Activated naive CD8-positive, alpha-beta T cell treated with anti-CD3 and anti-CD28 coated beads, Interleukin-2, amount 10 ng/mL, durations not matched to agents 7 days and 5 days (primary cell): ENCODE results near the gene MEGF11. TPM values are rescaled to one million over a fixed set of nuclear protein-coding genes. Genes with fewer than 3 reads are reported as not detected.

Source experiments
- ATAC-seq: fragments of 150-1000 bp; cut with Tn5 transposase; one replicate; pipeline ENCODE4 v1.10.0; 2021; ENCODE audit warnings: low read depth, moderate library complexity
- POLR2A ChIA-PET: fragments of 350-600 bp; sonication (Branson Sonifier 250); formaldehyde crosslinking; loops from one replicate; lab custom pipeline; 2021; ENCODE audit warnings: antibody characterized with exemption; lab: Charles Lee
- DNase-seq: peaks from one replicate; pipeline ENCODE4 v3.0.0; 2021
- H3K27ac Mint-ChIP-seq: one replicate; pipeline ENCODE4 v1.8.0; 2022; ENCODE audit warnings: mild to moderate bottlenecking, mixed read lengths
- H3K27me3 Mint-ChIP-seq: one replicate; pipeline ENCODE4 v1.8.0; 2022; ENCODE audit warnings: mild to moderate bottlenecking, moderate library complexity, mixed read lengths
- H3K36me3 Mint-ChIP-seq: one replicate; pipeline ENCODE4 v1.8.0; 2021; ENCODE audit warnings: mild to moderate bottlenecking, mixed read lengths
- H3K4me1 Mint-ChIP-seq: one replicate; pipeline ENCODE4 v1.8.0; 2021; ENCODE audit warnings: mixed read lengths
- H3K4me3 Mint-ChIP-seq: one replicate; pipeline ENCODE4 v1.8.0; 2022; ENCODE audit warnings: mild to moderate bottlenecking, moderate library complexity, mixed read lengths
- H3K9me3 Mint-ChIP-seq: one replicate; pipeline ENCODE4 v1.8.0; 2021; ENCODE audit warnings: mixed read lengths
- total RNA-seq, 2 experiments: library from RNA; stranded (reverse); gene quantifications; one replicate each; pipeline ENCODE4 v1.2.3, GENCODE V29; 2021

The MEGF11 gene
- total RNA-seq, 2 experiments from 2014 or later, result not detected

GRCh38 chr15:66241087-66241907 is 12.3 kb downstream of the MEGF11 start:
- Mint-ChIP-seq H3K9me3 (no peaks in the 10 kb centered on the region), H3K36me3 (no peaks in the 10 kb centered on the region), H3K27me3 (peaks cover 23% of the 10 kb centered on the region), H3K27ac (no peak overlapping the region), H3K4me3 (no peak overlapping the region), H3K4me1 (no peaks in the 10 kb centered on the region)
- ATAC-seq (no peak), DNase-seq (no peak)
- POLR2A ChIA-PET, result no interaction called here

DNA sequence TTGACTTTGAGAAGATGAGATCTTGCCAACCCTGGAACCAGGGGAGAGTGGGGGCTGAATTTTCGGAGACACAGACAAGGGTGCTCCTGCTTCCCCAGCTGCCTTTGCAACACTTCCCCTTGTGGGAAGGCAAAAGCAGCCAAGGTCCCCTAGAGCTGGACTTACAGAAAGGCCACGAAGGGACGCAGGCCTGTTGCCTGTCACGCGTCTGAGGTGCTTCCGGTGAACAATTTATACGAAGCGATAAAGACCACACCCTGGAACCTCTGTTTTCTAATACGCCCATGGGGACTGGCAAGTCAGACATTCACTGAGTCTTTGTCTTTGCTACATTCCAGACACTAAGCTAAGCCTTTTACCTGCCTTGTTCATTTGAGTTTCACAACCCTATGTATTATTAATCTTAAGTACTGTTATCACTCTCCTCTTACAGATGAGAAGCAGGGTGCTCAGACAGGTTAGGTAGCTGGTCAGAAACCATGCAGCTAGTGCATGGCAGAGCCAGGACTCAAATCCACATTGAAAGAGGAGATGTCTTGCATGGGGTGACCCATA is 13.2 kb downstream of the MEGF11 start:
- ATAC-seq, result no peak
- Mint-ChIP-seq H3K27ac (no peak overlapping the region), H3K4me3 (no peak overlapping the region), H3K9me3 (no peaks in the 10 kb centered on the region), H3K36me3 (no peaks in the 10 kb centered on the region), H3K27me3 (peaks cover 25% of the 10 kb centered on the region), H3K4me1 (no peaks in the 10 kb centered on the region)
- no peak for DNase-seq
- POLR2A ChIA-PET, result no interaction called here

GRCh38 chr15:66239514-66239913 is 14.0 kb downstream of the MEGF11 start:
- Mint-ChIP-seq H3K36me3 (no peaks in the 10 kb centered on the region), H3K4me3 (no peak overlapping the region), H3K27ac (no peak overlapping the region), H3K9me3 (no peaks in the 10 kb centered on the region), H3K4me1 (no peaks in the 10 kb centered on the region), H3K27me3 (peaks cover 22% of the 10 kb centered on the region)
- ATAC-seq, result no peak
- POLR2A ChIA-PET, result no interaction called here
- no peak for DNase-seq

DNA sequence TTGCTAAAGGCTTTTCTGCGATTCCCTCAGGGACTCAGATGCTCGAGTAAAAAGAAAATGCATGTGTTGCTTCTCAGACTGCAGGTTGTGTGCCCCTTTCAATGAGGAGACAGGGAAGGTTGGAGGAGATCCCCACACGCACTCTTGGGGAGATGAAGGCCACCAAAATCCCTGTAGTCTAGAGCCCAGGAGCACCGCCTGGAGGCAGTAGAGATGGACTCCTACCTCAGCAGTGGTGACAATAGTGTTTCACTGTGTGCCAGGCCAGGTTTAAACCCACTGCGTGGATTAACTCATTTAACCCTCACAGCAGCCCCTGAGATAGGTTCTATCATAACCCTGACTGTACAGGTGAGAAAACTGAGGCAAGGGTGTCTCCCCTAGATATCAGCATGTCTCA is 15.2 kb downstream of the MEGF11 start:
- H3K9me3 Mint-ChIP-seq, result no peaks in the 10 kb centered on the region
- ATAC-seq (no peak), DNase-seq (no peak)
- no peak overlapping the region for H3K4me3 Mint-ChIP-seq
- no peaks in the 10 kb centered on the region for H3K4me1 Mint-ChIP-seq
- POLR2A ChIA-PET, result no interaction called here
- peaks cover 16% of the 10 kb centered on the region for H3K27me3 Mint-ChIP-seq
- no peaks in the 10 kb centered on the region for H3K36me3 Mint-ChIP-seq
- no peak overlapping the region for H3K27ac Mint-ChIP-seq

DNA sequence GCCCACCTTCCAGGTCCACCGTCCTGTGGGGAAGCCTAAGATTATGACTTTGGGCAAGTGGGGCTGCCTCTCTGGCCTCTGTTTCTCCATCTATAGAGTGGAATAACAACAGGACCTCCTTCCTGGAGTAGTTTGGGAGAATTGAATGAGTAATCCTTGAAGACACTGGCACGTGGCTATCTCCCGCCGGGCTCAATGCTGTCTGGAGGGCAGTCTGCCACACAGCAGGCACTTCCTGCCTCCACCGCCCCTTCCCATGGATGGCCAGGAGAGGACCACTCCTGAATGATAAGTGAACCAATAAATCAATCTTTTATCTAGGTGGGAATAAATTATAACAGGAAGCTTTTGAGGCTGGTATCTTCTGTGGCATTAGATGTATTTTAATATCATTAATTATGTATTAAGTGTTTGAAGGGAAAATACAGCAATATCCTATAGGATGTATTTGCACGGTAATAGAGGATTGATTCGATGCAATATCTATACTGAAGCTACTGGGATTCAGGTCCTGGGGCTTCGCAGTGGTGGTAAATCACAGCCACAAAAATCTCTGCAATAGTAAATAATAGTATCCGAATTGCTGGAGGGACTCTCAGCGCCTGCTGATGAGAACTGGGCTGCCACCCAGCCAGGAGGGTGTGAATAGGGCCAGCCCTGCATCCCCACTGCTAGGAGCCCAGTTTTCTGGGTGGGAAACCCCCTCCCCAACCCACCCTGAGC is 15.9 kb downstream of the MEGF11 start:
- H3K9me3 Mint-ChIP-seq, result no peaks in the 10 kb centered on the region
- POLR2A ChIA-PET, result no interaction called here
- DNase-seq (no peak), ATAC-seq (no peak)
- H3K4me3 Mint-ChIP-seq, result no peak overlapping the region
- no peaks in the 10 kb centered on the region for H3K36me3 Mint-ChIP-seq
- no peaks in the 10 kb centered on the region for H3K4me1 Mint-ChIP-seq
- H3K27me3 Mint-ChIP-seq, result peaks cover 16% of the 10 kb centered on the region
- H3K27ac Mint-ChIP-seq, result no peak overlapping the region

- H3K9me3 Mint-ChIP-seq, result no peaks in the 10 kb centered on the region
- H3K4me1 Mint-ChIP-seq, result no peaks in the 10 kb centered on the region
- no peaks in the 10 kb centered on the region for H3K36me3 Mint-ChIP-seq
- POLR2A ChIA-PET, result no interaction called here
- no peak for ATAC-seq
- no peak for DNase-seq
- no peak overlapping the region for H3K27ac Mint-ChIP-seq
- H3K27me3 Mint-ChIP-seq, result peaks cover 13% of the 10 kb centered on the region
- H3K4me3 Mint-ChIP-seq, result no peak overlapping the region
These were observed 16.7 kb downstream of the MEGF11 start for GRCh38 chr15:66236806-66237375.

DNA sequence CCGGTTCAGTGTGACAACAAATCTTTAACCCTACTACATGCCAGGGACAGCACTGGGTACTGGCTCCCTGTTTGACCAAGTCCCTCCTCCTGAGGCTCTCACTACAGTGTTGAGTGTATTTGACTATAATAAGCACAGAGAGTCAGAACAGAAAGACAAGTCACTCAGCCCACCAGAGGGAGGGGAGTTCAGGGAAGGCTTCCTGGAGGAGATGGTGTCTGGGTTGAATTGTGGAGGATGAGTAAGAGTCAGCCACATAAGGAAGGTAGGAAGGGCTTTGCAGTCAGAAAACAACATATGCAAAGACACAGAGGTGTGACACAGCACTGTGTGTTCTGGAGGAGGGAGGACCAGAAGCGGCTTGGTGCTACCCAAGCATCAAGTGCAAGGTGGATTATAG is 17.7 kb downstream of the MEGF11 start:
- Mint-ChIP-seq H3K9me3 (no peaks in the 10 kb centered on the region), H3K27ac (no peak overlapping the region), H3K36me3 (no peaks in the 10 kb centered on the region), H3K27me3 (peaks cover 11% of the 10 kb centered on the region), H3K4me1 (no peaks in the 10 kb centered on the region), H3K4me3 (no peak overlapping the region)
- POLR2A ChIA-PET, result no interaction called here
- ATAC-seq (no peak), DNase-seq (no peak)

GRCh38 chr15:66234798-66235197 is 18.8 kb downstream of the MEGF11 start:
- Mint-ChIP-seq H3K27me3 (peaks cover 11% of the 10 kb centered on the region), H3K4me3 (no peak overlapping the region), H3K4me1 (no peaks in the 10 kb centered on the region), H3K9me3 (no peaks in the 10 kb centered on the region), H3K36me3 (no peaks in the 10 kb centered on the region), H3K27ac (no peak overlapping the region)
- DNase-seq (no peak), ATAC-seq (no peak)
- POLR2A ChIA-PET, result no interaction called here

DNA sequence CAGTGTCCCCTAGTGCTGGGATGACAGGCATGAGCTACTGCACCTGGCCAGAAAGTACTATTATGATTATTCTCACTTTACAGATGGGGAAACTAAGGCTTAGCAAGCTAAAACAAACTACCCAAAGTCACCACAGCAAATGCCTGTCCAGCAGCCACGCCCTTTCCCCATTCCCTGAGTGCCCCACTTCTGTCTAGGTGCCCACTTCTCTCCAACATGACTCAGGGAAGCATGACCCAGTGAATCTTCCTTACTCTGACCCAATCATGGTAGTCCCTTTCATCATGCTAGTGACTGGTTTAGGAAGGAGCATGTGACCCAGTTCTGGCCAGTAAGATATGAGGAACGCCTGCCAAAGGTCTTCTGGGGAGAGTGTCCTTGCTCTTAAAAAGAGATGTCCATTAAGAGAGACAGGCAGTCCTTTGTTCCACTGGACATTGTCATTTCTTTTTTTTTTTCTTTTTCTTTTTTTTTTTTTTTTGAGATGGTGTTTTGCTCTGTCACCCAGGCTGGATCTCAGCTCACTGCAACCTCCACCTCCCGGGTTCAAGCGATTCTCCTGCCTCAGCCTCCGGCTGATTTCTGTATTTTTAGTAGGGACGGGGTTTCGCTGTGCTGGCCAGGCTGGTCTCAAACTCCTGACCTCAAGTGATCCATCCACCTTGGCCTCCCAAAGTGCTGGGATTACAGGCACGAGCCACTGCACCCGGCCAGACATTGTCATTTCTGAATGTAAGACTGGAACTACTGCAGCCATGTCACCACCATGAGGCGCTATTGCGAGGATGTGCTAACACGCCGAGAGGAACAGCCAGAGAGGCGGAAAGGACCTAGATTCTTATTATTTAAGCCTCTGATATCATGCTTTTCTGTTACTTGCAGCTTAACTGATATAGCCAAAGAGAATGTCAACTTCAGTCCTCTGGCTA is 19.8 kb downstream of the MEGF11 start:
- DNase-seq (no peak), ATAC-seq (no peak)
- Mint-ChIP-seq H3K4me3 (no peak overlapping the region), H3K27ac (no peak overlapping the region), H3K4me1 (no peaks in the 10 kb centered on the region), H3K36me3 (no peaks in the 10 kb centered on the region), H3K27me3 (peaks cover 11% of the 10 kb centered on the region), H3K9me3 (no peaks in the 10 kb centered on the region)
- POLR2A ChIA-PET, result no interaction called here

- POLR2A ChIA-PET, result no interaction called here
These were observed 21.3 kb downstream of the MEGF11 start for GRCh38 chr15:66232267-66232625.

DNA sequence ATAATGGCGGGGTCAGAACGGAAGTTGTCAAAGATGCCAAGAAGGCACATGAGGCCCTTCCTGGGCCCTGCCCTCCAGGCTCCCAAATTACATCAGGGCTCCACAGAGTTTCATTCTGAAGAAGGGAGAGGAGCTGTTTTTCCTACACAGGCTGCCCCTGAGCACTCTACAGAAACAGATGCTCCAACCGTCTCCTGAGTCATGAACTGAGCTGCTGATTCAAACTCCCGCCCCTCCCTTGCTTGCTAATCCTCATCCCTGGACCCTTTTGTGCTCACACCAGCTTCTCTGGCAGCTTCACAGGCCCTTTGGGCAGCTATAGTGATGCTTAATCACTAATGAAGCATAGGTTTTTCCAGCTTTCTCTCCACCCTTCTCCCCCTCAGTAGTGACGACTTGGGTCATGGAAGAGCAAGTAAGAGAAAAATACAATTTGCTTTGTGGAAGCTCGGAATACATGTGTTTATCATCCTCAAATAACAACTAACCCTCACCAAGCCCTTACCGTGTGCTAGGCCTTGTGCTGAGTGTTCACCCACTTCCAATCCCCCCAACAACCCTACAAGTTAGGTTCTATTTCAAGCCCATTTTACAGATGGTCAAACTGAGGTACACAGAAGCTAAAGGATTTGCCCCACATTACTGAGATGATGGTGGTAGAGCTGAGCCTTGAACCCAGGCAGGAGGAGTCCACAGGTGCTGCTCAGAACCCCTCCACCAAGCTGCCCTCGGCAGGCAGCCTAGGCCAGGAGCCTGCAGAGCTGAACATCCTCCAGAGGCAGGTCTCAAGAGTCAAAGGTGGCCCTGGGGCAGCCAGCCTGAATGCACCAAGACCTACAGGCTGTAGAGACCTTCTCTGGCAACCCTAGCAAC is 21.9 kb downstream of the MEGF11 start:
- Mint-ChIP-seq H3K4me3 (no peak overlapping the region), H3K4me1 (no peaks in the 10 kb centered on the region), H3K27ac (no peak overlapping the region), H3K9me3 (no peaks in the 10 kb centered on the region), H3K27me3 (peaks cover 11% of the 10 kb centered on the region), H3K36me3 (no peaks in the 10 kb centered on the region)
- POLR2A ChIA-PET, result no interaction called here
- ATAC-seq, result no peak
- no peak for DNase-seq

More at GRCh38 chr15:66232267-66232625, 21.3 kb downstream of the MEGF11 start:
- no peak for DNase-seq
- Mint-ChIP-seq H3K27me3 (peaks cover 11% of the 10 kb centered on the region), H3K36me3 (no peaks in the 10 kb centered on the region), H3K4me1 (no peaks in the 10 kb centered on the region), H3K27ac (no peak overlapping the region), H3K4me3 (no peak overlapping the region), H3K9me3 (no peaks in the 10 kb centered on the region)
- ATAC-seq, result no peak

DNA sequence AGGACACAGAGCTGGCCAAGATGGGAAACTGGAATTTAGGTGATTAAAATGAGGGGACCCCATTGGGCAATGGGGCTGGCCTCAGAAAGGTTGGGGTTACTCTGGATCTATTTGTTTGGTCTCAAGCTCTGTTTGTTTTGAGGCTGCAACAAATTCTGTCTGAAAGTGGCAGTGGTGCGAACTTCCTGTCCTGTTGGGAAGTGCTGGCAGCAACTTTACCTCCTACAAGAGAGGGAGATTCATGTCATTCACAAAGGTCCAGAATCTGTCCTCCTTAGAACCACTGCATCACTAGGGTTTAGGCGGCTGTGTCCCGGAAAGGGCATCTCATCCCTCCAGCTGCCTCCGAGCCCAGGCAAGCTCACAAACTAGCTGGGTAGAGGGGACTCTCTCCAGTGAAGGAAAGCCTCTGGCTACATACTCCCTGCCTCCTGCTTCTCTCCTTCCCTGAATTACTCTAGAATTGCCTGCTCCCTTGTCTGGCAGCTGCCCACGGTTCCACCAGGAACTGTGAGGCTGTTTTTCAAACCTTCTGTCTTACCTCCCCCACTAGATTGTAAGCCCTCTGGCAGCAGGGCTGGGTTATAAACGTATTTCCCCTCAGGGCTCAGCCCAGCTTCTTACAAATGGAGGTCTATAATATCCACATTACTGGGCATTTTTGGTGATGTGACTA is 23.6 kb downstream of the MEGF11 start:
- Mint-ChIP-seq H3K27ac (no peak overlapping the region), H3K9me3 (no peaks in the 10 kb centered on the region), H3K4me3 (no peak overlapping the region), H3K36me3 (no peaks in the 10 kb centered on the region), H3K27me3 (peaks cover 2% of the 10 kb centered on the region), H3K4me1 (no peaks in the 10 kb centered on the region)
- no peak for DNase-seq
- no peak for ATAC-seq
- POLR2A ChIA-PET, result no interaction called here
